HCT116 (cell line): ENCODE results near the gene ATP11B. TPM values are rescaled to one million over a fixed set of nuclear protein-coding genes. Genes with fewer than 3 reads are reported as not detected.

ENCODE experiments used
- ATAC-seq: fragments of 200-7000 bp; cut with Tn5 transposase; 2 replicates; pipeline ENCODE4 v1.9.1; 2020; ENCODE audit warnings: mild to moderate bottlenecking, moderate library complexity
- BruUV-seq: library from RNA; stranded (reverse); fragments of 400-500 nt; replicated peaks from 2 replicates; lab custom pipeline; 2021; lab: Mats Ljungman, UMichigan
- CTCF ChIA-PET: fragments of 300-600 bp; sonication (Branson Sonifier 250); formaldehyde crosslinking; loops from one replicate; lab custom pipeline; 2021; ENCODE audit warnings: antibody characterized with exemption; lab: Charles Lee
- POLR2A ChIA-PET: fragments of 300-600, 350-600 bp; sonication (Branson Sonifier 250); formaldehyde crosslinking; loops from one replicate; lab custom pipeline; 2021; ENCODE audit warnings: antibody characterized with exemption; lab: Charles Lee
- RAD21 ChIA-PET, 2 experiments: fragments of 300-600 bp; sonication (Branson Sonifier 250); formaldehyde crosslinking; loops; one replicate each; lab custom pipeline; 2023; ENCODE audit warnings: low total read pairs in 2 of 2; ENCODE audit not compliant: uncharacterized antibody in 2 of 2, unreplicated experiment in 2 of 2, low non-redundant PET in 1 of 2; lab: Charles Lee
- DNase-seq: peaks from one replicate; pipeline ENCODE4 v3.0.0-alpha.2; 2010; ENCODE audit warnings: low read depth, low spot score
- H2AFZ ChIP-seq: fragments of 200-600 bp; shearing (Covaris generic), sonication (generic); 2 replicates; pipeline ENCODE4 v1.6.1; 2017; ENCODE audit warnings: low read depth, mixed run types, mixed read lengths, antibody characterized with exemption, low read length; ENCODE audit not compliant: poor library complexity, severe bottlenecking
- H3K27ac ChIP-seq: 2 replicates; pipeline ENCODE4 v1.5.1; 2012; ENCODE audit warnings: low read depth, low read length
- H3K27me3 ChIP-seq: fragments of 200-600 bp; sonication (generic); 2 replicates; pipeline ENCODE4 v1.6.1; 2016; ENCODE audit warnings: mixed run types, low read length, mixed read lengths; ENCODE audit not compliant: insufficient read depth
- H3K36me3 ChIP-seq, 2 experiments: fragments of 200-500 bp in 1 of 2; fragments of 200-600 bp in 1 of 2; sonication (Bioruptor generic) in 1 of 2; sonication (generic) in 1 of 2; 2 replicates each; pipeline versions ENCODE4 v1.5.1 to v1.6.1; 2014 to 2016; ENCODE audit warnings: low read length in 2 of 2, inconsistent platforms in 1 of 2, mixed read lengths in 1 of 2, mixed run types in 1 of 2; ENCODE audit not compliant: insufficient read depth in 2 of 2, control insufficient read depth in 1 of 2
- H3K4me1 ChIP-seq, 2 experiments: fragments of 200-600 bp in 1 of 2; sonication (generic) in 1 of 2; 2 replicates each; pipeline versions ENCODE4 v1.5.1 to v1.6.1; 2012 to 2017; ENCODE audit warnings: low read length in 2 of 2, inconsistent platforms in 1 of 2, mild to moderate bottlenecking in 1 of 2, mixed read lengths in 1 of 2, mixed run types in 1 of 2, moderate library complexity in 1 of 2; ENCODE audit not compliant: insufficient read depth in 2 of 2, control insufficient read depth in 1 of 2
- H3K4me2 ChIP-seq: fragments of 200-600 bp; sonication (generic); 2 replicates; pipeline ENCODE4 v1.6.1; 2017; ENCODE audit warnings: mixed run types, low read length, mixed read lengths
- H3K4me3 ChIP-seq, 2 experiments: fragments of 200-600 bp in 1 of 2; sonication (generic) in 1 of 2; replicated peaks in 1 of 2; 2 replicates each; pipeline ENCODE4 v1.5.1; 2011 to 2016; ENCODE audit warnings: low read length in 2 of 2, control low read depth in 1 of 2, low read depth in 1 of 2, mild to moderate bottlenecking in 1 of 2, mixed read lengths in 1 of 2, mixed run types in 1 of 2
- H3K79me2 ChIP-seq: fragments of 200-600 bp; sonication (generic); 2 replicates; pipeline ENCODE4 v1.6.1; 2017; ENCODE audit warnings: mild to moderate bottlenecking, mixed run types, low read length, moderate library complexity, mixed read lengths; ENCODE audit not compliant: insufficient read depth
- H3K9ac ChIP-seq: fragments of 200-600 bp; sonication (generic); 2 replicates; pipeline ENCODE4 v1.6.1; 2016; ENCODE audit warnings: low read length, mixed read lengths
- H3K9me2 ChIP-seq: fragments of 200-600 bp; sonication (generic), shearing (Covaris generic); 2 replicates; pipeline ENCODE4 v1.6.1; 2017; ENCODE audit warnings: mixed run types, mild to moderate bottlenecking, moderate library complexity; ENCODE audit not compliant: insufficient read depth
- H3K9me3 ChIP-seq, 2 experiments: fragments of 200-500 bp in 1 of 2; fragments of 200-600 bp in 1 of 2; sonication (Bioruptor generic) in 1 of 2; sonication (generic) in 1 of 2; 2 replicates each; pipeline ENCODE4 v1.6.1; 2014 to 2017; ENCODE audit warnings: low read length in 2 of 2, mixed read lengths in 2 of 2, inconsistent platforms in 1 of 2, low read depth in 1 of 2, mild to moderate bottlenecking in 1 of 2, mixed run types in 1 of 2, moderate library complexity in 1 of 2; ENCODE audit not compliant: control insufficient read depth in 1 of 2, insufficient read depth in 1 of 2
- H4K20me1 ChIP-seq: fragments of 200-600 bp; sonication (generic), shearing (Covaris generic); 2 replicates; pipeline ENCODE4 v1.6.1; 2017; ENCODE audit warnings: mixed run types, mild to moderate bottlenecking, moderate library complexity; ENCODE audit not compliant: insufficient read depth
- ATF3 ChIP-seq: IDR thresholded peaks from 2 replicates; pipeline ENCODE4 v1.6.1; 2012
- CEBPB ChIP-seq: IDR thresholded peaks from 2 replicates; pipeline ENCODE4 v1.6.1; 2012; ENCODE audit warnings: low read depth
- EGR1 ChIP-seq: IDR thresholded peaks from 2 replicates; pipeline ENCODE4 v1.6.1; 2012; ENCODE audit warnings: low read depth
- MAX ChIP-seq: IDR thresholded peaks from 2 replicates; pipeline ENCODE4 v1.6.1; 2012
- POLR2A ChIP-seq: IDR thresholded peaks from 2 replicates; pipeline ENCODE4 v1.7.0; 2011; ENCODE audit warnings: borderline replicate concordance; ENCODE audit not compliant: insufficient read depth, insufficient read length; ENCODE audit errors: extremely low read depth
- POLR2AphosphoS5 ChIP-seq: IDR thresholded peaks from 2 replicates; pipeline ENCODE4 v1.6.1; 2011; ENCODE audit warnings: mild to moderate bottlenecking, low read depth, low read length, moderate library complexity
- RAD21 ChIP-seq: IDR thresholded peaks from 2 replicates; pipeline ENCODE4 v1.6.1; 2012; ENCODE audit warnings: low read depth, mild to moderate bottlenecking
- REST ChIP-seq: IDR thresholded peaks from 2 replicates; pipeline ENCODE4 v1.6.1; 2012; ENCODE audit warnings: low read depth
- TCF7L2 ChIP-seq: IDR thresholded peaks from 2 replicates; pipeline ENCODE4 v1.7.0; 2011; ENCODE audit warnings: borderline replicate concordance, inconsistent platforms; ENCODE audit not compliant: insufficient read depth, insufficient read length; ENCODE audit errors: extremely low read depth
- YY1 ChIP-seq: IDR thresholded peaks from 2 replicates; pipeline ENCODE4 v1.6.1; 2011; ENCODE audit warnings: low read length, low read depth, moderate library complexity, mild to moderate bottlenecking; ENCODE audit not compliant: insufficient replicate concordance; ENCODE audit errors: extremely low read depth
- ZFX ChIP-seq: fragments of 450-650 bp; IDR thresholded peaks from 2 replicates; pipeline ENCODE4 v1.6.1; 2017
- intact Hi-C: fragments of 100-400 bp; cut with micrococcal nuclease; formaldehyde crosslinking; loops from 2 replicates; pipeline ENCODE4 v1.10.0; 2022
- total RNA-seq: library from RNA; stranded (reverse); gene quantifications from one replicate; pipeline ENCODE4 v1.2.1, GENCODE V29; 2021; ENCODE audit not compliant: unreplicated experiment
- TF ChIP-seq, protein P1 (sequence below), 3 experiments: fragments of 200-600 bp in 1 of 3; sonication (generic) in 1 of 3; IDR thresholded peaks in 2 of 3; conservative IDR thresholded peaks in 1 of 3; 2 replicates each; pipeline ENCODE4 v1.5.1; 2012 to 2017; ENCODE audit warnings: low read depth in 2 of 3, low read length in 2 of 3, antibody characterized with exemption in 1 of 3, borderline replicate concordance in 1 of 3, control low read depth in 1 of 3, mild to moderate bottlenecking in 1 of 3, mixed read lengths in 1 of 3, mixed run types in 1 of 3, moderate library complexity in 1 of 3; ENCODE audit not compliant: insufficient read depth in 1 of 3

The ATP11B gene
- total RNA-seq, 1 experiment from 2014 or later: 53.0 TPM

- H3K36me3 ChIP-seq: 0 out of 4 replicates have a peak, but pooled peaks cover 0 to 2% of the 10 kb centered on the region in 2 experiments
- intact Hi-C loops: no loop called here
- no peaks in the 10 kb centered on the region for H3K27me3 ChIP-seq
- no peak overlapping the region for H3K4me2 ChIP-seq
- H3K9ac ChIP-seq: no peak overlapping the region
- H3K9me2 ChIP-seq: no peaks in the 10 kb centered on the region
- no peaks in the 10 kb centered on the region for H3K9me3 ChIP-seq
- no TSS peak for BruUV-seq
- no peaks in the 10 kb centered on the region for H3K79me2 ChIP-seq
- RAD21 ChIA-PET: no interaction called here
- ATAC-seq (no peak), DNase-seq (no peak)
- no peak overlapping the region for H2AFZ ChIP-seq
- CTCF ChIA-PET: no interaction called here
- no peak for TF ChIP-seq MAX
- TF ChIP-seq POLR2A: no peak
- TF ChIP-seq ZFX: no peak
- H3K4me1 ChIP-seq: peaks cover 13 to 14% of the 10 kb centered on the region in 2 experiments
- H3K27ac ChIP-seq: no peak overlapping the region
- no peak overlapping the region for H3K4me3 ChIP-seq
- H4K20me1 ChIP-seq: no peaks in the 10 kb centered on the region; the same call in 1 of the 2 replicates
- POLR2A ChIA-PET: no interaction called here
Observed at GRCh38 chr3:182917134-182917533, 123.8 kb downstream of the ATP11B start.

- DNase-seq: no peak
- POLR2A ChIA-PET: no interaction called here
- H3K9me3 ChIP-seq: no peaks in the 10 kb centered on the region
- no peak for ATAC-seq
- H2AFZ ChIP-seq: no peak overlapping the region
- BruUV-seq: no TSS peak
- H3K4me1 ChIP-seq: peaks cover 9 to 12% of the 10 kb centered on the region in 2 experiments
- RAD21 ChIA-PET: no interaction called here
- H3K4me3 ChIP-seq: no peak overlapping the region
- TF ChIP-seq EGR1 (no peak), CEBPB (no peak), TCF7L2 (no peak), RAD21 (no peak), ATF3 (no peak), YY1 (no peak), REST (no peak), POLR2AphosphoS5 (no peak), MAX (no peak), POLR2A (no peak)
- TF ChIP-seq, protein P1, sequence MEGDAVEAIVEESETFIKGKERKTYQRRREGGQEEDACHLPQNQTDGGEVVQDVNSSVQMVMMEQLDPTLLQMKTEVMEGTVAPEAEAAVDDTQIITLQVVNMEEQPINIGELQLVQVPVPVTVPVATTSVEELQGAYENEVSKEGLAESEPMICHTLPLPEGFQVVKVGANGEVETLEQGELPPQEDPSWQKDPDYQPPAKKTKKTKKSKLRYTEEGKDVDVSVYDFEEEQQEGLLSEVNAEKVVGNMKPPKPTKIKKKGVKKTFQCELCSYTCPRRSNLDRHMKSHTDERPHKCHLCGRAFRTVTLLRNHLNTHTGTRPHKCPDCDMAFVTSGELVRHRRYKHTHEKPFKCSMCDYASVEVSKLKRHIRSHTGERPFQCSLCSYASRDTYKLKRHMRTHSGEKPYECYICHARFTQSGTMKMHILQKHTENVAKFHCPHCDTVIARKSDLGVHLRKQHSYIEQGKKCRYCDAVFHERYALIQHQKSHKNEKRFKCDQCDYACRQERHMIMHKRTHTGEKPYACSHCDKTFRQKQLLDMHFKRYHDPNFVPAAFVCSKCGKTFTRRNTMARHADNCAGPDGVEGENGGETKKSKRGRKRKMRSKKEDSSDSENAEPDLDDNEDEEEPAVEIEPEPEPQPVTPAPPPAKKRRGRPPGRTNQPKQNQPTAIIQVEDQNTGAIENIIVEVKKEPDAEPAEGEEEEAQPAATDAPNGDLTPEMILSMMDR (IDR thresholded peaks at IDR 0.05 in 2 of 3, conservative IDR thresholded peaks at IDR 0.05 in 1 of 3; ENCODE audit: borderline replicate concordance in 1 of 3, insufficient read depth in 1 of 3, low read depth in 2 of 3, low read length in 2 of 3): no peak
- intact Hi-C loops: no loop called here
- no peaks in the 10 kb centered on the region for H4K20me1 ChIP-seq
- H3K9ac ChIP-seq: no peak overlapping the region
- no peaks in the 10 kb centered on the region for H3K36me3 ChIP-seq
- H3K79me2 ChIP-seq: no peaks in the 10 kb centered on the region
- CTCF ChIA-PET: no interaction called here
- no peaks in the 10 kb centered on the region for H3K9me2 ChIP-seq
- H3K4me2 ChIP-seq: peak overlapping the region; percentile 34; the same call in 1 of the 2 replicates
- H3K27me3 ChIP-seq: no peaks in the 10 kb centered on the region
- no peak overlapping the region for H3K27ac ChIP-seq
Observed at GRCh38 chr3:182919866-182920357, 126.6 kb downstream of the ATP11B start.
